K562 (cell line): Measurements from ENCODE around the gene GNAT1.

Experiments used
- CCNT2 ChIP-seq: IDR thresholded peaks from 2 replicates; pipeline ENCODE4 v1.6.1; 2011; ENCODE audit warnings: borderline replicate concordance, low read depth, mild to moderate bottlenecking, moderate library complexity, mixed read lengths, low read length; ENCODE audit not compliant: insufficient read length; ENCODE audit errors: extremely low read depth
- CTCF ChIP-seq, 3 experiments: IDR thresholded peaks in 2 of 3; conservative IDR thresholded peaks in 1 of 3; 2 replicates each; pipeline ENCODE4 v1.5.1; 2011 to 2012; ENCODE audit warnings: low read length in 3 of 3, mild to moderate bottlenecking in 3 of 3, control low read depth in 2 of 3, improper control_type of control experiment in 1 of 3, inconsistent platforms in 1 of 3, low read depth in 1 of 3, mixed read lengths in 1 of 3, moderate library complexity in 1 of 3; ENCODE audit not compliant: insufficient read depth in 2 of 3

- TF ChIP-seq CCNT2 = no peak
- no peak for TF ChIP-seq CTCF (IDR thresholded peaks at IDR 0.05 in 2 of 3, conservative IDR thresholded peaks at IDR 0.05 in 1 of 3; ENCODE audit: insufficient read depth in 2 of 3, low read depth in 1 of 3, low read length in 3 of 3)
These were observed 16.9 kb upstream of the GNAT1 start for GRCh38 chr3:50174517-50174895.
